Neural cell (in vitro differentiated cells): ENCODE data around the gene SPDEF. TPM values are rescaled to one million over a fixed set of nuclear protein-coding genes. Genes with fewer than 3 reads are reported as not detected.

Source experiments
- H2AFZ ChIP-seq: fragments of 200-600, 300-800 bp; sonication (generic), shearing (Covaris generic); 2 replicates; pipeline ENCODE4 v1.6.0; 2014; ENCODE audit warnings: low read depth, mild to moderate bottlenecking, antibody characterized with exemption, low read length, moderate library complexity
- H3F3A ChIP-seq: fragments of 200-600 bp; shearing (Covaris generic); 2 replicates; pipeline ENCODE4 v1.6.1; 2016; ENCODE audit warnings: mild to moderate bottlenecking, moderate library complexity, mixed read lengths, antibody characterized with exemption, low read length; ENCODE audit not compliant: insufficient read depth, poor library complexity, severe bottlenecking
- H3K27ac ChIP-seq: fragments of 200-600, 300-800 bp; sonication (generic), shearing (Covaris generic); 2 replicates; pipeline ENCODE4 v1.5.1; 2014; ENCODE audit warnings: mild to moderate bottlenecking, low read length, moderate library complexity
- H3K27me3 ChIP-seq: fragments of 300-800, 200-600 bp; sonication (generic), shearing (Covaris generic); 2 replicates; pipeline ENCODE4 v1.6.0; 2014; ENCODE audit warnings: mild to moderate bottlenecking, low read depth, low read length, moderate library complexity; ENCODE audit not compliant: insufficient read depth
- H3K36me3 ChIP-seq: fragments of 300-800, 200-600 bp; sonication (generic), shearing (Covaris generic); 2 replicates; pipeline ENCODE4 v1.5.1; 2014; ENCODE audit warnings: mild to moderate bottlenecking, antibody characterized with exemption, low read length, moderate library complexity; ENCODE audit not compliant: insufficient read depth
- H3K4me2 ChIP-seq: fragments of 300-800, 200-600 bp; sonication (generic), shearing (Covaris generic); 2 replicates; pipeline ENCODE4 v1.6.0; 2014; ENCODE audit warnings: mild to moderate bottlenecking, low read length
- H3K4me3 ChIP-seq: fragments of 300-800, 200-600 bp; sonication (generic), shearing (Covaris generic); 2 replicates; pipeline ENCODE4 v1.5.1; 2014; ENCODE audit warnings: mild to moderate bottlenecking, low read length, moderate library complexity
- H3K79me2 ChIP-seq: fragments of 200-600 bp; shearing (Covaris generic); replicated peaks from 2 replicates; pipeline ENCODE4 v1.6.0; 2014; ENCODE audit warnings: mild to moderate bottlenecking, low read length, moderate library complexity; ENCODE audit not compliant: insufficient read depth
- H3K9ac ChIP-seq: fragments of 300-800, 200-600 bp; sonication (generic), shearing (Covaris generic); 2 replicates; pipeline ENCODE4 v1.6.1; 2016; ENCODE audit warnings: mild to moderate bottlenecking, low read length, mixed read lengths
- H3K9me2 ChIP-seq: fragments of 200-600 bp; shearing (Covaris generic); 2 replicates; pipeline ENCODE4 v1.6.1; 2016; ENCODE audit warnings: mild to moderate bottlenecking, low read length, mixed read lengths; ENCODE audit not compliant: insufficient read depth
- H3K9me3 ChIP-seq: fragments of 200-600, 300-800 bp; sonication (generic), shearing (Covaris generic); 2 replicates; pipeline ENCODE4 v1.6.1; 2016; ENCODE audit warnings: mild to moderate bottlenecking, mixed run types, low read length, moderate library complexity, mixed read lengths
- H4K20me1 ChIP-seq: fragments of 200-600 bp; shearing (Covaris generic); 2 replicates; pipeline ENCODE4 v1.6.1; 2016; ENCODE audit warnings: mild to moderate bottlenecking, mixed run types; ENCODE audit not compliant: insufficient read depth
- EP300 ChIP-seq: fragments of 450-650 bp; conservative IDR thresholded peaks from 2 replicates; pipeline ENCODE4 v1.6.1; 2014; ENCODE audit warnings: antibody characterized with exemption, mild to moderate bottlenecking, moderate library complexity; ENCODE audit not compliant: poor library complexity, severe bottlenecking
- EZH2 ChIP-seq: fragments of 200-600, 300-800 bp; shearing (Covaris generic), sonication (generic); IDR thresholded peaks from 2 replicates; pipeline ENCODE4 v1.6.1; 2014; ENCODE audit warnings: antibody characterized with exemption, low read length, borderline replicate concordance, mild to moderate bottlenecking; ENCODE audit not compliant: insufficient read depth, poor library complexity, severe bottlenecking
- MXI1 ChIP-seq: fragments of 450-650 bp; conservative IDR thresholded peaks from 2 replicates; pipeline ENCODE4 v1.6.1; 2014; ENCODE audit warnings: antibody characterized with exemption, mild to moderate bottlenecking; ENCODE audit not compliant: poor library complexity, severe bottlenecking
- POLR2AphosphoS5 ChIP-seq: IDR thresholded peaks from 2 replicates; pipeline ENCODE4 v1.6.1; 2012
- RAD21 ChIP-seq: fragments of 450-650 bp; conservative IDR thresholded peaks from 2 replicates; pipeline ENCODE4 v1.6.1; 2014; ENCODE audit warnings: antibody characterized with exemption, mild to moderate bottlenecking, moderate library complexity
- REST ChIP-seq: IDR thresholded peaks from 2 replicates; pipeline ENCODE4 v1.6.1; 2012; ENCODE audit warnings: borderline replicate concordance
- SMC3 ChIP-seq: fragments of 450-650 bp; conservative IDR thresholded peaks from 2 replicates; pipeline ENCODE4 v1.6.1; 2014; ENCODE audit warnings: antibody characterized with exemption, mild to moderate bottlenecking, moderate library complexity; ENCODE audit not compliant: poor library complexity
- TAF1 ChIP-seq: IDR thresholded peaks from 2 replicates; pipeline ENCODE4 v1.6.1; 2012; ENCODE audit warnings: low read depth
- polyA plus RNA-seq: library from polyadenylated mRNA; depleted of rRNA; stranded (reverse); fragments of >200 nt; gene quantifications from 2 replicates; pipeline ENCODE4 v1.2.3, GENCODE V29; 2014
- TF ChIP-seq, protein P1 (sequence below): fragments of 450-650 bp; IDR thresholded peaks from 2 replicates; pipeline ENCODE4 v1.5.1; 2014; ENCODE audit warnings: antibody characterized with exemption, mild to moderate bottlenecking, moderate library complexity; ENCODE audit not compliant: poor library complexity, severe bottlenecking

Gene SPDEF
- polyA plus RNA-seq, 1 donor from 2014 or later, result 0.36 TPM

DNA sequence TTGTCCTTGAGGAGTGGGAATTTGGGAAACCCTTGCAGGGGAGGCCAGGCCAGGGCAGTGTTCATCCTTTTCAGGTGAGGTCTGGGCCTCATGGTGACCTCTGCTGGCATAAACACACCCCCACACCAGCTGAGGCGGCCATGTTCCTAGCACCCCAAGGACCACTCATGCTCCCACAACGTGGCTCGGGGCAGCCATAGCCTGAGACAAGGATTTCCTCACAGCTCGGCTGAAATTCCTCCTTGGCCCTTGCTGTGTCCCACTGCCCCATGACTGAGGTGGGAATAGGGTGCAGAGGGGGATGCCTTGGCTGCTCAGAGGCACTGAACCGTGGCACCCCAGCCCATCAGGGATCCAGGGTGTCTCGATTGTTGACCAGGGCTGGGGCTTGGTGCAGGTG lies 27.3 kb upstream of the SPDEF start:
- no peak overlapping the region for H3K4me2 ChIP-seq
- H3F3A ChIP-seq, result no peaks in the 10 kb centered on the region
- H3K27ac ChIP-seq, result no peak overlapping the region
- no peaks in the 10 kb centered on the region for H4K20me1 ChIP-seq
- no peaks in the 10 kb centered on the region for H3K9me2 ChIP-seq
- no peaks in the 10 kb centered on the region for H3K79me2 ChIP-seq
- TF ChIP-seq SMC3 (no peak), RAD21 (no peak), EP300 (no peak), MXI1 (no peak), EZH2 (no peak), TAF1 (no peak), POLR2AphosphoS5 (no peak), REST (no peak)
- TF ChIP-seq, protein P1, sequence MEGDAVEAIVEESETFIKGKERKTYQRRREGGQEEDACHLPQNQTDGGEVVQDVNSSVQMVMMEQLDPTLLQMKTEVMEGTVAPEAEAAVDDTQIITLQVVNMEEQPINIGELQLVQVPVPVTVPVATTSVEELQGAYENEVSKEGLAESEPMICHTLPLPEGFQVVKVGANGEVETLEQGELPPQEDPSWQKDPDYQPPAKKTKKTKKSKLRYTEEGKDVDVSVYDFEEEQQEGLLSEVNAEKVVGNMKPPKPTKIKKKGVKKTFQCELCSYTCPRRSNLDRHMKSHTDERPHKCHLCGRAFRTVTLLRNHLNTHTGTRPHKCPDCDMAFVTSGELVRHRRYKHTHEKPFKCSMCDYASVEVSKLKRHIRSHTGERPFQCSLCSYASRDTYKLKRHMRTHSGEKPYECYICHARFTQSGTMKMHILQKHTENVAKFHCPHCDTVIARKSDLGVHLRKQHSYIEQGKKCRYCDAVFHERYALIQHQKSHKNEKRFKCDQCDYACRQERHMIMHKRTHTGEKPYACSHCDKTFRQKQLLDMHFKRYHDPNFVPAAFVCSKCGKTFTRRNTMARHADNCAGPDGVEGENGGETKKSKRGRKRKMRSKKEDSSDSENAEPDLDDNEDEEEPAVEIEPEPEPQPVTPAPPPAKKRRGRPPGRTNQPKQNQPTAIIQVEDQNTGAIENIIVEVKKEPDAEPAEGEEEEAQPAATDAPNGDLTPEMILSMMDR, result no peak
- H3K27me3 ChIP-seq, result no peaks in the 10 kb centered on the region
- no peaks in the 10 kb centered on the region for H3K9me3 ChIP-seq
- no peaks in the 10 kb centered on the region for H3K36me3 ChIP-seq
- H3K4me3 ChIP-seq, result no peak overlapping the region
- no peak overlapping the region for H3K9ac ChIP-seq
- H2AFZ ChIP-seq, result no peak overlapping the region

- Histone ChIP-seq H3K36me3 (no peaks in the 10 kb centered on the region), H3K9ac (no peak overlapping the region), H3K9me2 (no peaks in the 10 kb centered on the region), H3K4me2 (no peak overlapping the region), H3K9me3 (no peaks in the 10 kb centered on the region), H3F3A (no peaks in the 10 kb centered on the region), H3K4me3 (no peak overlapping the region), H3K27ac (no peak overlapping the region), H4K20me1 (no peaks in the 10 kb centered on the region), H3K27me3 (no peaks in the 10 kb centered on the region), H3K79me2 (no peaks in the 10 kb centered on the region), H2AFZ (no peak overlapping the region)
- TF ChIP-seq REST, result no peak
- TF ChIP-seq TAF1, result no peak
- no peak for TF ChIP-seq RAD21
- no peak for TF ChIP-seq EP300
- TF ChIP-seq EZH2, result no peak
- no peak for TF ChIP-seq SMC3
- TF ChIP-seq, protein P1, result no peak
- no peak for TF ChIP-seq POLR2AphosphoS5
- TF ChIP-seq MXI1, result no peak
Measured at GRCh38 chr6:34581561-34581920, 25.4 kb upstream of the SPDEF start.
